NCI-H146 treated with DMSO at 0.1 percent for 48 hours (cell line): ENCODE data around the gene CSNK2A1.
A peak's percentile ranks its signal among the peaks of the same experiment; 100 is the strongest.
"Not testable (repeated sequence)": the region's sequence is repeated elsewhere in the genome, so short reads cannot be mapped to it uniquely, and the experiment has no call there.

Experiments
- DNase-seq: peaks from one replicate; lab custom pipeline; 2025; ENCODE audit not compliant: unreplicated experiment; lab: John Stamatoyannopoulos, UW

Gene CSNK2A1

DNA sequence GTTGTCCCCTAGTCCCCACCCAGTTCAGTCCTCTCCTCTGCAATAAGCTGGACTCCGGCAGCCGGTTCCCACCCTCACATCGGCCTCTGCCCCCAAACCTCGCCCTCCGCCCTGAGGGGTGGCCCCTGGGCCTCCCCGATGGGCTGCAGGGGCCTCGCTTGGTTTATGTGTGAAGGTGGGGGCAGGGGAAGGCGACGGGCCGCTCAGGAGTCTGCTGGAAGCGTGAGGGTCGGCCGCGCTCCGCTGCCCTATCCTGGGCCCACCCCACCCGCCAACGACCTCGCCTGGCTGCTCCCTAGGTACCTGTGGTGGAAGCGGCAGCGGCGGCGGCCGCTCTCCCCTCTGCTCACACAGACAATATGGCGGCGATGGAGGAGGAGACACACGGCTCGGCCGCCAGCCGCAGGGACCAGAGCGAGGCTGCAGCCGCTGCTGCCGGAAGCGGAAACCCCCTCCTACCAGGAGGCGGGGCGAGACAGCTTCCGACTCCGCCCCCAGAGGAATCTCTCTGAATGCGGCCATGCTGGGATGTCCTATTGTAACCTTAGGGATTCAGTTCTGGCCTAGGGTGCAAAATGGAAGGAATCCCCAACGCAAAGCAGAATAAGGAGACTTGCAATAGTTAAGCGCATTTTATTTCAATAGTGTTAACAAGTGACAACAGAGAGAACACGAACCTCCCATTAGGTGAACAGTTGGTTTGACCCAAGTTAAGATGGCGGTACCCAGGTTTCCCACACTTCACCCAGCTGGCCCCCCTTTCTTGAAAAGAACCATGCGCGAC, at the start of gene CSNK2A1:
Gene CSNK2A1, minus strand, starts transcription at position 422 of the 784 bp plus-strand sequence. CDS start 35,239 bp downstream, outside the sequence.
- DNase-seq, result peak; percentile 95

DNA sequence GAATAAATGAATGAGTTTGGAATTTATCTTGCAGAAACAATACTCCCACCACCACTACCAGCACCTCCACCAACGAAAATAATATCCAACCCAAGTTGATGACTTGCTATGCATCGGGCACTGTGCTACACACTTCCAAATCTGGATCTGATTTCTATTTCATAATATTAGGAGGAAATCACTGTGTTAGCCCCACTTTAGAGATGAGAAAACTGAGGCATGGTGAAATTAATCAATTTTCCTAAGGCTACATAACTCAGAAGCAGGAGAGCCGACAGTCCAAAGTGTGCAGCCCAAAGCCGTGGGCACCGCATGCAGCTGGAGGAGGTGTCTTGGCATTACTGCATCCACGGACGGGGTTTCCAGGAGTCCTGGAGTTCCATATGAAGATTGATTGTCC, 48.9 kb upstream of the CSNK2A1 start:
- no peak for DNase-seq

DNA sequence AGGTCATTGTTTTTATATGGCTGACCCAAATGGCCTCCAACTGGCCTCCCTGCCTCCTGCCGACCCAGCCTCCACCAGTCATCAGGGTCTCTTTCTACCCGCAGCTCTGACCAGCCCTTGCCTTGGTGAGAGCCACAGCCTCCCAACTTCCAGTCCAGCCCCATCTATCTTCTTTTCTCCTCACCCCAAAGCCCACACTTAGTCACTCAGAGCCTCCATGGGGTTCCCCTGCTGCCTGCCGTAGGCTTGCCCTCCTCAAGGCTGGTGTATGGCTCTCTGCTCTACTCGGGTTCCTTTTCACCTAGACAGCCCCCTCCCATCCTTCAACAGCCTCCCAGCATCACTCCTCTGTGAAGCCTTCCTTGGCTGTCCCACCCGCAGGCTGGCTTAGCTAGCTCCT, 48.4 kb upstream of the CSNK2A1 start:
- no peak for DNase-seq

DNA sequence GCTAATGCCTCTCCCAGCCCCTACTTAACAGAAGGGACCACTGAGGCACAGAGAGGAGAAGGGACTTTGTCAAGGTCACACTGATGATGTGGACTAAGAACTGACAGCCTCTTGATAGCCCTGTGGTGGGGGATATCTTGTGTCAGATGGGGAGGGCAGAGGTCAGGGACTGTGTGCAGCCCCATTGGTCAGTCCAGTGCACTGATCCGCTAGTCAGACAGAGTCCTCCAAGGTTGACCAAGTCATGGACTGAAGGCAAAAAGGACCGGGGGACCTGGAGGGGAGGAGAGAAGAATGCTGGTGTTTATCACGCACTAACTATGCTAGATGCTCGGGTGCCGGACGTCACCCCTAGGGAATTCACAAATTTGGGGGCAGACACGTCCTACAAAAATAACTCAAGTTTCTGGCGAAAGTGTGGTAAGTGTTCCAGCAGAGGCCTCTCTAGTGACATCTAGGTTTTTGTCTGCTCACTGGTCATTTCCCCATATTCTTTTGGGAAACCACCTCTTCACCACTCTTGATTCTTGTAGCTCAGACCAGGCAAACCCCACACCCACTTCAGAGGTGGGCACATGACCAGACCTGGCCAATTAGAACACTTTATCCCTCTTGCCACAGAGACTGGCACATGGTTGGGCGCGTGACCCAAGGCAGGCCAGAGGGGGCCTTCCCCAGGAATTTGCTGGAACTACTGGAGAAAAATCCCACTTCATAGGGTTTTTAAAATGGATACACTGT, 45.5 kb upstream of the CSNK2A1 start:
- DNase-seq, result no peak

DNA sequence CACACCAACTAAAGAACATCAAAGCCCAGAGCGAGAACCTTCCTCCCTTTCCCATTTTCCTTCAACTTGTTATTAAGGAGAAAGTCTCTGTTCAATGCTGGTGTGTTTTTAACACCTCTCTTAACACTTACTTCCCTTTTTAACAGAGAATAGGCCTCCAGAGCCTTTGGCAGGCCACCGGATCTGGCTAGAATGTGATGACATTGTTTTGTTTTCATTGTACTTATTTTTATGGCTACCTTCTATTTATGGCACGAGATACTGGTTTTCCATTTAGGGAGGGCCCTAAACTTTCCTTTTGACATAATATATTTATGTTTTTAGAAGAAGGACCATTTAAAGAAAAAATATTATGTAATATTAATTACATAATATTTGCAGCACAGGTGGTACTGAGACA, 44.9 kb upstream of the CSNK2A1 start:
- no peak for DNase-seq

DNA sequence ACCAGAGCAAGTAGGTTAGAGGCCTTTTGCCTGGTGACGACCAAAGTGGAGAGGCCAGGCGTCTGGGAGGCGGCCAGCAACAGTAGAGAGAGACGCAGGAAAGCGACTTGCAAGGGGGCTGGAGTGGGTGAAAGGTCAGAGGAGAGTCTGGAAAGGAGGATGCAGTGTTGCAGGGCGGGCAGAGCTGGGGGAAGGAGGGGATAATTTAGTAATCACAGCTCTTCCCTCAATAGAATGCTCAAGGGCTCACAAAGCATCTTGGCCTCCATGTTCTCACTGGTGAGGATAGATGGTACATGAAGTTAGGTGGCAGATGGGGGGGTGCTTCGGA, 41.3 kb upstream of the CSNK2A1 start:
- no peak for DNase-seq

DNA sequence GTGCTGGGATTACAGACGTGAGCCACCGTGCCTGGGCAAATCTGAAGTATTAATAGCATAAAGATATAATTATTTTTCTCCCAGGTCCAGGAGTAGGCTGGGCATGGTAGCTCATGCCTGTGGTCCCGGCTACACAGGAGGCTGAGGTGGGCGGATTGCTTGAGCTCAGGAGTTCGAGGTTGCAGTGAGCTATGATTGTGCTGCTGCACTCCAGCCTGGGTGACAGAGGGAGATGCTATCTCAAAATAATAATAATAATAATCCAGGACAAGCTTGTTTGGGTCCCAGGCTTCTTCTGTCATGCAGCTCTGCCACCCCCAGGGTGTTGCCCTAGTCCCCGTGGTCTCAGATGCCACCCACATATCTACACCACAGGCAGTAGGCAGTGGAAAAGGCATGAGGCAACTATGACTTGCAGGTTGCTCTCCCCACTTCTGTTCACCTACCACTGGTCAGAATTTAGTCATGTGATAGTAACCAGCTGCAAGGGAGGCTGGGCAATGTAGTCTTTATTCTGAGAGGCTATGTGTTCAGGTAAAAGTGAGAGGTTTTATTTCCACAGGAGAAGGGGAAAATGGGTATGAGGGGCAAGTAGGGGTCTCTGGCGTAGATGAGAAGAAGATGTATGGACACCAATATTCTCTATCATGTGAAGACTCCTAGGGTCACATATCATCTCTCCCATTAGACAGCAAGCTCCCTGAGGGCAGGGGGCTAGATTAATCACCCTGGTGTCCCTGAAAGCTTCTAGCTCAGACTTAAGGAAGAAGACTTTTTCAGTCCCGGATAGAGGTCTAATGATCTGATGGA, 40.8 kb upstream of the CSNK2A1 start:
- no peak for DNase-seq

DNA sequence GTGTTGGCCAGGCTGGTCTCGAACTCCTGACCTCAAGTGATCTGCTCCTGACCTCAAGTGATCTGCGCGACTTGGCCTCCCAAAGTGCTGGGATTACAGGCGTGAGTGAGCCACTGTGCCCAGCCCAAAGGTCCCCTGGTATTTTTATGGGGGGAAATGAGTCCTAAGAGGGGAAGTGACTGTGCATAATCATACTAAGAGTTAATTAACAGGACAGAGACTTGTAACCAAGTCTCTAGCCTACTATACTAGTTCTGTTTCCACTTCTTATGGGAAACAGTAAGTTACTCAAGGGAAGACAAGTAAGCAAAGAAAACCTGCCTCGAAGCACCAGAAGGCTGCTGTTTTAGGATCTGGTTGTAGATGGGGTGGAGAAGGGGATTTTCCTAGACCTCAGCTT, 38.6 kb upstream of the CSNK2A1 start:
- DNase-seq, result no peak

DNA sequence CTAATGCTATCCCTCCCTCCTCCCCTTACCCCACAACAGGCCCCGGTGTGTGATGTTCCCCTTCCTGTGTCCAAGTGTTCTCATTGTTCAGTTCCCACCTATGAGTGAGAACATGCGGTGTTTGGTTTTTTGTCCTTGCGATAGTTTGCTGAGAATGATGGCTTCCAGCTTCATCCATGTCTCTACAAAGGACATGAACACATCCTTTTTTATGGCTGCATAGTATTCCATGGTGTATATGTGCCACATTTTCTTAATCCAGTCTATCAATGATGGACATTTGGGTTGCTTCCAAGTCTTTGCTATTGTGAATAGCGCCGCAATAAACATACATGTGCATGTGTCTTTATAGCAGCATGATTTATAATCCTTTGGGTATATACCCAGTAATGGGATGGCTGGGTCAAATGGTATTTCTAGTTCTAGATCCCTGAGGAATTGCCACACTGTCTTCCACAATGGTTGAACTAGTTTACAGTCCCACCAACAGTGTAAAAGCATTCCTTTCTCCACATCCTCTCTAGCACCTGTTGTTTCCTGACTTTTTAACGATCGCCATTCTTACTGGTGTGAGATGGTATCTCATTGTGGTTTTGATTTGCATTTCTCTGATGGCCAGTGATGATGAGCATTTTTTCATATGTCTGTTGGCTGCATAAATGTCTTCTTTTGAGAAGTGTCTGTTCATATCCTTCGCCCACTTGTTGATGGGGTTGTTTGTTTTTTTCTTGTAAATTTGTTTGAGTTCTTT, 35.5 kb upstream of the CSNK2A1 start:
- DNase-seq, result not testable (repeated sequence)

DNA sequence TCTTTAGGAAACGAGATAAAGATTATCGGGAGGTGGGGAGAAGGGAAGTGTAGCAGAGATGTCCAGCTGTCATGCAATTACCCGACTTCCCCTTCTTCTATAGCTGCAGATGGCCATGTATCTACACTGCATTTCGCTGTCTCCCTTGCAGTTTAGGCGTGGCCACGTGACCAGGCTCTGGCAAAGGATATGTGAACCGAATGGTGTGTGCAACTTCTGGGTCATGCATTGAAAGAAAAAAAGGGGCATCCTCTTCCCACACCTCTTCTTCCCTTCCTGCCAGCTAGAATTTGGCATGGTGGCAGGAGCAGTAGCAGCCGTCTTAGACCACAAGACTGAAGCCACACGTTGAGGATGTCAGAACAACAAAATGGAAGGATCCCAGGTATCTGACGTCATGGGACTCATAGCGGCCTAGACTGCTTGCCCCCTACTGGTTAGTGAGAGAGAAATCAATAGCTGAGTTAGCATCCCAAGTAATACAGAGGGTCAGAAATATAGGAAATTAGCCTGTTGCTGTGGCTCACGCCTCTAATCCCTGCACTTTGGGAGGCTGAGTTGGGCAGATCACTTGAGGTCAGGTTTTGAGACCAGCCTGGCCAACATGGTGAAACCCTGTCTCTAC, 33.7 kb upstream of the CSNK2A1 start:
- DNase-seq, result peak; percentile 68

DNA sequence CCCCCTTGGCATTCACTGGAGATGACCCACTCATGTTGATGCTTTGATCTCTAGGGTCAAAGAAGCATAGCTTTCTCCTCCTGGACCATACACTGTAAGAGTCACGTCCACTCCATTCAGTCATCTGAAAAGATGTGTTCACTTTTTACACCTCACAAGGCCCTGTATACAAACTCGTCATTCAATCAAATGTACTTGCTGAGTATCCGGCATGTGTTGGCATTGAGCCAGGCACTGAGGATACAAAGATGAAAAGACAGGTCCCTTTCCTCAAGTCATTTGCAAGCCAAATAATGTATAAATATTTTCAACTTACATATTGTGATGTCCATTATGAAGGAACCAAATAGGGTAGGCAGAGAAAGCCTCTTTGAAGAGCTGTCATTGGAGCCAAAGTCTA, 32.6 kb upstream of the CSNK2A1 start:
- DNase-seq, result no peak

DNA sequence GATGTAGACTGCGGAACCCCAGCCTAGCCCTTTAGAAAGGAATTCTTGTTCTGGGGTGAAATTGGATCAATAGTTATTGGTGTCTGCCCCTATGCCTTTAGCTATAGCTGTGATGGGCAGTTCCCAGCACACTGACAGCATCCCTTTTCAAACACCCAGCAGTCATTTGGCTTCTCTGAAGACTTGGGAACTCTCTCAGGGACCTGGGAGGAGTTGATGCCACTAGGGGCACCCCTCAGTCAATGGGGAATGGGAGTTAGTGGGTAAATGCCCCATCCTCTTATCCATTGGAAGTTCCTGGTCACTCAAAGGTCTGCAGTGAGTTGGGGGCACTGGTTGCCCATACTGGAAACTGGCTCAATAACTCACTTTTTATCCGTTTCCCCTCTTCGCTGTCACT, 31.6 kb upstream of the CSNK2A1 start:
- DNase-seq, result no peak

DNA sequence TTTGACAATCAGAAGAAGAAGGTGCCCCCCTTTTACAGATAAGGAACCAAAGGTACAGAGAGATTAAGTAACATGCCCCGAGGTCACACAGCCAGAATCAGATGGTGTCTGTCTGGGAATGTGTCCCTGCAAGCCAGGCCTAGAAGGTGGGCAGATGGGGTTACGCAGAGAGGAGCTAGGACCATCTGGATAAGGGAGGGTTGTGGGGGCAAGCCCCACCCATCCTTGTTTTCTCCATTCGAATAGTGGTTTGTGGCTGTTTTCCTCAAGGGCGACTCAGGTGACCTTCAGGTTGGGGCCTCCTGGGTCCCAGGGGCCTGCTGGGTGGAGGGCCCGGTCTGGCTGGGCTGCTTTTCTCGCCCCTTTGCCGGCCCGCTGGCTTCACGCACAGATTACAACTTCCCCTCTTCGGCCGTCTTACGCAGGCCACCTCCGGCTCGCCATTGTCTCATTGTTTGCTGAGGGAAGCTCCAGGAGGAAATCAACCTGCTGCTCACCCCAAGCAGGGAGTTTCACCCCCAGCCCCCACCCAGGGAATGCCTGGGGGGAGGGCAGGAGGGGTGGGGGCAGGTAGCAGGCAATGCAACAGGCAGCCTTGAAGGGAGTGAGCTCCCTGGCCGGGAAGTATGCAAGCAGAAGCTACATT, 30.8 kb upstream of the CSNK2A1 start:
- no peak for DNase-seq

DNA sequence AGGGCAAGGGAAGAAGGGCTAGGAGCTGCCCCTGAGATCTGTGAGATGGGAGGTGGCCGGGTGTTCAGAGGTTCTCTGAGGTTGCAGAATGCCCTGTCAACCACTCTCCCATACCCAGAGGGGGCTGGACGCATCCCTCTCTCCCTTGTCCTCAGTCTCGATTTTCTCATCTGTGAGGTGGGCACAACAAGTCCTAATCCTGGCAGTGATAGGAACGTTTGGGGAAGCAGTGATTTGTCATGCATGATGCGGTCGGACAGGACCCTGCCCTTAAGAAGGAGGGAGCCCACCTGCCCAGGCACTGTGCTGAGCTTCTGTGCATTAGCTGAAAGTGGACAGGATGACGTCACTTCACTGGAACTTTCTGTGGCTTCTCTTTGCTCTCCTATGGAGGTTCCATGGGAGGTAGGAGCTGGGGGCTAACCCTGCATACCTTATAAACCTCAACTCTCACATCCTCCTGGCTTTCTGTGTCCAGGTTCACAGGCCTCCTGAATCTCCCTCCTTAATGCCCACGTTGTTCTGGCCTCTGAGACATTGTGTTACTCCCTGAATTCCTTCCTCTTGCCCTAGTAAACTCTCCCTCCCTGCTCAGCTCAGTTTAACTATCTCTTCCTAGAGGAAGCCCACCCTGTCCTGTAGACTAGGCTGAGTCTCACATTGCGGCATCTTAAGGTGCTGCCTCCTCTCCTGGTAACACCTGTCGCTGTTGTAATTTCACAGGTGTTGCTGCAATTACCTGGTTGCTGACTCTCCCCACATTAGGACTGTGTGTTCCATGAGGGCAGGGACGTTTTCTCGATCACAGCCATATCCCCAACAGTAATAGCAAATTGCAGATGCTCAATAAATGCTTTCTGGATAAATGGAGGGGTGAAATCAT, 30.1 kb upstream of the CSNK2A1 start:
- no peak for DNase-seq

DNA sequence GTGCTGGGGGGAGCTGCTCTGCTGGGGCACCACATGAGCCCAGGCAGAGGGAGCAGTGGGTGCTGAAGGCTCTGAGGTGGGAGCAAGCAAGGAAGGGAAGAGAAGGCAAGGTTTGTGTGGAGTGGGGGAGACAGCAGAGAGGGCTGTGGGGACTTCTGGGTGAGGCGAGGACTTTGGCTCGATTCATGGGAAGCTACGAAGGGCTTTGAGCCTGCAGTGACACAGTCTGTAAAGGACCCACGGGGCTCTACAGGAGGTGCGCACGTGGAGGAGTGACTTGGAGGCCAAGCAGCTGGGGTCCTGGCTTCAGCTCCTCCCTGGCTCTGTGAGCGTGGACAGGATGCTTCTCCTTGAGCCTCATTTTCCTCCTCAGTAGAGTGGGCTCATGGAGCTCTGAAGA, 29.1 kb upstream of the CSNK2A1 start:
- no peak for DNase-seq

DNA sequence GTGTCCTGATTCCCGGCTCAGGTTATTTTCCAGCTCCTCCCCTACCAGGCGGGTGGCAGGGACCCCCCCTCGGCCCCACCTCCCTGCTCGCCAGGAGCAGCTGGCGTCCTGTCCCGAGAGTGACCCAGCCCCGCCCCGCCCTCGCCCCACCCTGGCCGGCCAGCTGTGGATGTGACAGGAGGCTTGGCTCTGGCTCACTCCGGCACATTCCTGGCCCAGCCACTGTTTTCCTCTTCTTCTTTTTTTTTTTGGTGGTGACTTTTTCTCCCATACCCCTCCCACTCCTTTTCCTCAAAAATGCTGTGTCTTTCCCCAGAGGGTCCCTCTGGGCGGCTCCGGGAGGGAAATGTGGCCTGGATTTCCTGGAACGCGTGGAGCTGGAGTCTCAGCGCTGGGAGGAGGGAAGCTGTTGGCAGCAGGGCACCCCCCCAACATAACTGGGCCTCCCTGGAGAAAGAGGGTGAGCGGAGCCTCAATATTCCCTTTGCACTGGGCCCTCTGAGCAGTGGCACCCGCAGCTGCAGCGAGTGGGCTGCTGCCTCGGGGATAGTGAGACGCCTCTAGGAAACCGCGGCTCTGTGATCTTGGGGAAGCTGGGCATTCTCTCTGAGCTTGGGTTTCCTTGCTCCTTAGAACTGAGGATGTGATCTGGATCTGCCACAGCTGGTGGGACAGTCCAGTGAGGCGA, 28.3 kb upstream of the CSNK2A1 start:
- no peak for DNase-seq

DNA sequence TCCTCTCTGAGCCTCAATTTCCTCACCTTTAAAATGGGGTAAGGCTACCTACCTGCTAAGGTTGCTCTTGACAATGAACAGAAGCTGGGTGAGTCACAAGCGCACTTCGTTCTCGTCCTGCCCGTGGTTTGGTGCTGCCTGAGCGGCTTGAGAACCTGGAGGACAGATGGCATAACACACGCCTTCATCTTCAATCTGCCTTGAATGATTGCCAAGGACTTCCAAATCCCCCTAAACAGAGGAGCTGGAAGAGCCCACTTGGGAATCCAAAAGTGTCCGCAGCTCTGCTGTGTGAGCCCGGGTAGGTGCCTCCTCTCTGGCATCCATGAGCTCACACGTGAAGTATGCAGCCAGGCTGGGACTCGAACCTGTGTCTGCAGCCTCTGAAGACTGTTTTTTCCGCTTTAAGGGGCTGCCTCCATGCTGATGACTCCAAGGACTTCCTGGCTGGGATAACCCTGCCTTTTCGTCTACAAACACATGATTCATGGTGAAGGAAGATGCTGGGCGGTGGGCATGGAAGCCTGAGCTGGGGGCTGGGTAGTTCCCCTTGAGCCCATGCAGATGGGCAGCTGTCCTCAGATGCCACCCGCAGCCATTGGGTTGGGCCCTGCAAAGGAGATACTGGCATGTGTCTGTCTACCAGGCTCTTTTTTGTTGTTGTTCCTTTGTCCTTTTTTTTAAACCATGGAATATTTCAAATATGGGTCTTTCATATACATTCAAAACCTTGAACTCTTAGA, 25.3 kb upstream of the CSNK2A1 start:
- DNase-seq, result no peak

DNA sequence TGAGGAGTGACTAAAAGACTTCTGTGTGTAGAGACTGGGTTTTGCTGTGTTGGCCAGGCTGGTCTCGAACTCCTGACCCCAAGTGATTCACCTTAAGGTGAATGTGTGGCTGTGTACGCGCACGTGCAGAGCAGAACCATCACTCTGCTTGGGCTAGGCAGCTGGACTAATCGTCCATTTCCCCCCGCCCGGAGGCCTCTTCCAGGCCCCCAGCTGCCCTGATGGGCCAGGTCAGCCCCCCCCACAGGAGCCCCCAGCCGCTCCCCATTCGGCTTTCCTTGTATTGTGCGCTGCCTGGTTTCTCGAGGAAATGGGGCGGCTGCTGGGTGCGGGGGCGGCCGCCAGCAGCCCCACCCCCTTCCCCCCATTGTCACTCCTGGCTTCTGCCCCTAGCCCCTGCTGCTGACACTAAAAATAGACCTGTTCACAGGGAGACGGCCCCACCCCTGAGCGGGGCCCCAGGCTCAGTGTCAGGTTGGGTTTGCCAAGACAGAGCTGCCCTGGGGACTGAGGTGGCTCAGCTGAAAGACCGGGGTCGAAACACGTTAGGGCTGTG, 24.6 kb upstream of the CSNK2A1 start:
- no peak for DNase-seq
